Measurements from ENCODE around the gene NEDD4L.

Gene NEDD4L

DNA sequence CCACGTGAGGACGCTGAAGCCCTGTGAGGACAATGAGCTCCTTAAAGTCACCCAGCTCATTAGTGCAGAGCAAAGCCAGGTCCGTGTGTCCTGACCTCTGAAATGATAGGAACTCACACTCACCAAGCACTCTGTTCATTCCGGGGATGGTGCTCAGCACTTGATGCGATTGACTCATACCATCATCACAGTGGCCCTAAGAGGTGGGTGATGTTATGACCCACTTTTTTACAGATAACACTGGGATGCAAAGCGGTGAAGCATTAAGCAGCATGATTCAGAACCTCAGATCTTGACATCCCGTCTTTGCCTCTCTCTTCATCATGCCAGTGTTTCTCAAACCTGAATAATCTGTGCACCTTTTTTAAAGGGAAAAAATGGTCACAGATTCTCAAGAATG, 350.0 kb downstream of the NEDD4L start:
- H3K27me3 ChIP-seq = 0 out of 2 replicates have a peak, but pooled peaks cover 2% of the 10 kb centered on the region
- H3K36me3 ChIP-seq = peaks cover 27% of the 10 kb centered on the region
- no peaks in the 10 kb centered on the region for H3K9me3 ChIP-seq
- no peak overlapping the region for H3K4me3 ChIP-seq
- H3K4me1 ChIP-seq = peaks cover 77% of the 10 kb centered on the region
- H3K27ac ChIP-seq = no peak overlapping the region
- TF ChIP-seq Cebpa-rat (IDR thresholded peaks at IDR 0.05) = no peak
- H3K9ac ChIP-seq = no peak overlapping the region
- H3K4me2 ChIP-seq = peak overlapping the region; percentile 6; the same call in 1 of the 2 replicates
- no peaks in the 10 kb centered on the region for H4K20me1 ChIP-seq

DNA sequence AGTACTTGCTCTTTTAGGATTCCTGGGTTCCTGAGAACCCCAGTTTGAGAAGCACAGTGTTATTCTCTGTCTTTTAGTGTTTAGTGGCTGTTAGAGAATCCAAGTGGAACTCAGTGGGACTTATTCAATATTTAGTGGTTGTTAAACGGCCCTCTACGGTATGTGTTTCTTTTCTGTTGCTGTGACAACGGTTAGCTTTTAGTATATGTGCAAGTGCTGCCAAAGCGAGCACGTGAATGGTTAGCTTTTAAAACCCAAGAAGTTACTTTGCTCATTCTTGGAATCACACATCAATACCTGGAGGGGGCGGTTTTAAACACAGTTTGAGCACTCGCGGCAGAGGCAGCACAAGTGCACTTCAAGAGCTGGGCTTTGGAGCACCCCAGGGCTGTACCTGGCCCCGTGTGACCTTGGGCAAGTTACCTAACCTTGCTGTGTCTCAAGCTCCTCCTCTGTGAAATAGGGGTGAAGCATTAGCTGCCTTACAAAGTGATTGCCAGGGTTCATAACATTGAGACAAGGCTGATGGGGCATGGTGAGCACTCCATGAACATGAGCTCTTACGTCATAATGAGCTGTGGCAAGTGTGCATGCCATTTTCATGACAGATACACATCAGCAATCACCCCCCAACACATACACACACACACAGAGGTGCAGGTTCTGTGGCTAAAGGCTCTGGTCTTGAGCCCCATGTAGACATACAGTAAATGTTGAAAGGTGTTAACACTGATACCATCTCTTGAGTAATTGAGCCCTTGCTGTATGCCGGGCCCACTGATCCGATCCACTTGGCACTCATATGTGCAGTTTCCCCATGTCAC, 350.8 kb downstream of the NEDD4L start:
- no peak overlapping the region for H3K4me3 ChIP-seq
- peaks cover 23% of the 10 kb centered on the region for H3K36me3 ChIP-seq
- H3K4me2 ChIP-seq = peak overlapping the region; percentile 6; the same call in 1 of the 2 replicates
- H3K27ac ChIP-seq = no peak overlapping the region
- H3K27me3 ChIP-seq = 0 out of 2 replicates have a peak, but pooled peaks cover 2% of the 10 kb centered on the region
- H3K4me1 ChIP-seq = peaks cover 84% of the 10 kb centered on the region
- TF ChIP-seq Cebpa-rat (IDR thresholded peaks at IDR 0.05) = no peak
- no peaks in the 10 kb centered on the region for H3K9me3 ChIP-seq
- no peaks in the 10 kb centered on the region for H4K20me1 ChIP-seq
- H3K9ac ChIP-seq = no peak overlapping the region

DNA sequence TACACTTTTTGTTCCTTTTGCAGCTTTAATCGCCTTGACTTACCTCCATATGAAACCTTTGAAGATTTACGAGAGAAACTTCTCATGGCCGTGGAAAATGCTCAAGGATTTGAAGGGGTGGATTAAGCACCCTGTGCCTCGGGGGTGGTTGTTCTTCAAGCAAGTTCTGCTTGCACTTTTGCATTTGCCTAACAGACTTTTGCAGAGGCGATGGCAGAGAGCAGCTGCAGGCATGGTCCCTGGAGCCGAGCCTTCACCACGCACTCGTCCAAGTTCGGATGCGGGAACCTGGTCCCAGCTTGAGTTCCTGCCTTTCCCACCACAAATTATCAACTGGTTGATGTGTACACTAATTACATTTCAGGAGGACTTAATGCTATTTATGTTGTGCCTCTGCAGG, 352.1 kb downstream of the NEDD4L start:
- Histone ChIP-seq H3K27me3 (0 out of 2 replicates have a peak, but pooled peaks cover 2% of the 10 kb centered on the region), H3K9ac (no peak overlapping the region), H4K20me1 (no peaks in the 10 kb centered on the region), H3K4me1 (peaks cover 98% of the 10 kb centered on the region), H3K36me3 (peaks cover 15% of the 10 kb centered on the region), H3K27ac (no peak overlapping the region), H3K9me3 (no peaks in the 10 kb centered on the region), H3K4me2 (peak overlapping the region; percentile 77), H3K4me3 (no peak overlapping the region)
- no peak for TF ChIP-seq Cebpa-rat (IDR thresholded peaks at IDR 0.05)

DNA sequence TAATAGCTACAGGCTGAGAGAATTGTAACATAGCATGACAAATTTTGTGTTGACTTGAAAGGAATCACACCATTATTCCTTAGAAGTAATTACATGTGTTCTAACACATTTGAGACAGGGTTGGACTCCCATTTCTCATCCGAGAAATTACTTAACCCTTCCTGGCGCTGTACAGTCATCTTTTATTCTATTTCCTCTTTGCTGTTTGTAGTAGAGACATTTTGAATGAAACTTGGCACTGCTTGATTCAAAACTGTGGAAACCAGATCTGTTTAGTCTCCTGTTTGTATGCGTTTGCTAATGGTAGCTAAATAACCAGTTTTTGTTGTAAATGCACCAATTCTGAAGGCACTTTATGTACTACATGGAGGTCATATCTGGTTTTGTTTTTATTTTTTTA, 352.9 kb downstream of the NEDD4L start:
- Histone ChIP-seq H3K27ac (no peak overlapping the region), H4K20me1 (no peaks in the 10 kb centered on the region), H3K9me3 (no peaks in the 10 kb centered on the region), H3K4me3 (no peak overlapping the region), H3K4me1 (peaks cover 98% of the 10 kb centered on the region), H3K27me3 (0 out of 2 replicates have a peak, but pooled peaks cover 2% of the 10 kb centered on the region), H3K9ac (no peak overlapping the region), H3K36me3 (peaks cover 6% of the 10 kb centered on the region; the same call in 1 of the 2 replicates), H3K4me2 (peak overlapping the region; percentile 77)
- TF ChIP-seq Cebpa-rat (IDR thresholded peaks at IDR 0.05) = no peak

DNA sequence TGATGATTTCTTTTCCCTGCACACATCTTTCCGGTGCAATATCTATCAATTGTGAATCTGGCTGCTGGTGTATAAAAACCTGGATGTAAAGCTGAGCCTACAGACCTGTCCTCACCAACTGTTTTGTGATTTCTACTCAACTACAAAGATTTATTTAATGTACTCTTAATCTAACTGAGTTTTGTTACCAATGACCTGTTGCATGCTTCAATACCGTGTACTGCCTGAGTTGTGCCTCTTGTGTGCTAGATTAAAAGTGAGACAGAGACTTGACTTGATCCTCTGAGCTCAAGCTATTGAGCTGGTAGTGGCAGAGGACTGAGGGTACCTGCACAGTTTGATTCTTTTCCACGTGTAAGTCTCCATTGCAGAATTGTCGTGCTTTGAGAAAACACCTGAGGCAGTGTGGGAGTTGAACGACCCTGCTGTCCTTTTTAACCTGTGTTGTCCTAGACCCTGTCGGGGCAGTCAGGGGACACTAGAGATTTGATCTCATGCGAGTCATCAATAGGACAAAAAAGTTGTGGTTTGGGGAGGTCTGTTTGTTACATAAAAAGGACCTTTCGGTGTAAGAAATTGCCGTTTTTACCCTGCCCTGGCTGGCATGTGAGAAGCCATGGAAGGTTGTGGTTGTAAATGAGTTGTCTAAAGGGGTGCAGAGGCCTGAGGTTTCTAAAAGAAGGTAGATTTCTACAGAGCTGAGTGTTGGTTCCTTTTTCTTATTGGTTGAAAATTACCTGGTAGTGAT, 353.5 kb downstream of the NEDD4L start:
- no peak for TF ChIP-seq Cebpa-rat (IDR thresholded peaks at IDR 0.05)
- H3K36me3 ChIP-seq = peaks cover 4% of the 10 kb centered on the region; the same call in 1 of the 2 replicates
- no peaks in the 10 kb centered on the region for H3K9me3 ChIP-seq
- 0 out of 2 replicates have a peak, but pooled peaks cover 2% of the 10 kb centered on the region for H3K27me3 ChIP-seq
- no peak overlapping the region for H3K27ac ChIP-seq
- H3K4me2 ChIP-seq = peak overlapping the region; percentile 77
- peaks cover 98% of the 10 kb centered on the region for H3K4me1 ChIP-seq
- no peaks in the 10 kb centered on the region for H4K20me1 ChIP-seq
- no peak overlapping the region for H3K4me3 ChIP-seq
- H3K9ac ChIP-seq = no peak overlapping the region

DNA sequence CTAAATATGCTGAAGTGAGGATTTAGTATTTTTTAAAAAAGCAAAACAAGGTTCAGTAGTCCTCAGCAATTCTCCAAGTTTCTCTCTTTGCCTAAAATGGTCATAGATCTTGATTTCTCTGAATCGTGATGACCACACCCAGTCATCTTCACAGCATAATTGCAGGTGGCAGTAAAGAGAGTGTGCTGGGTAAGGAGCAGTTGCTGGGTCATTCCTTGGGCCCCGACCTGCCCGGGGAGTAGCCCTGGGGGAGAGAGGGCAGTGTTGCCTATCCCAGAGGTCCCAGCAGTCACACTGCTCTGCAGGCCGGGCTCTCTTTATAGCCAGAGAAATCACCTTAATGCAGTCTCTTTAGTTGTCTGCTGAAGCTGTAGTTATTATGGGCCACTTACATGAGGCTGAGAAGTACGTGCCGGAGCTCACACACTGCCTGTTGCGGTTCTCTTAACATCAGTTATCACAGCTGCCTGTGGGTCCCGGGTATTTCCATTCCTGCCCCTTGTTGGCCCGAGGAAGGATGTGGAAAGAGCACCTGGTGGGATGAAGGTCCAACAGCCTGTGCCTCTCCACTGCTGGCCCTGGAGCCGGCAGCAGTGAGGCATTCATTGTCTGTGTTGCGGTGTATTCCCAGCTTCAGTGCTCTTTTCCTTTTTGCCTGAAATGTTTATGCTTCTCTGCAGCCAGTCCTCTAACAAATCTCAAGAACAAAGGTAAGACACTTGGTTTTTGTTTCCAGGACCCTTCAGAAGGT, 354.8 kb downstream of the NEDD4L start:
- H3K4me3 ChIP-seq = peak overlapping the region; percentile 53
- H3K4me1 ChIP-seq = peaks cover 98% of the 10 kb centered on the region
- H3K4me2 ChIP-seq = peak overlapping the region; percentile 77
- peak overlapping the region; percentile 58 for H3K9ac ChIP-seq
- no peaks in the 10 kb centered on the region for H3K9me3 ChIP-seq
- H4K20me1 ChIP-seq = no peaks in the 10 kb centered on the region
- H3K36me3 ChIP-seq = peaks cover 4% of the 10 kb centered on the region; the same call in 1 of the 2 replicates
- TF ChIP-seq Cebpa-rat (IDR thresholded peaks at IDR 0.05) = no peak
- H3K27me3 ChIP-seq = 0 out of 2 replicates have a peak, but pooled peaks cover 2% of the 10 kb centered on the region
- peak overlapping the region; percentile 56 for H3K27ac ChIP-seq

DNA sequence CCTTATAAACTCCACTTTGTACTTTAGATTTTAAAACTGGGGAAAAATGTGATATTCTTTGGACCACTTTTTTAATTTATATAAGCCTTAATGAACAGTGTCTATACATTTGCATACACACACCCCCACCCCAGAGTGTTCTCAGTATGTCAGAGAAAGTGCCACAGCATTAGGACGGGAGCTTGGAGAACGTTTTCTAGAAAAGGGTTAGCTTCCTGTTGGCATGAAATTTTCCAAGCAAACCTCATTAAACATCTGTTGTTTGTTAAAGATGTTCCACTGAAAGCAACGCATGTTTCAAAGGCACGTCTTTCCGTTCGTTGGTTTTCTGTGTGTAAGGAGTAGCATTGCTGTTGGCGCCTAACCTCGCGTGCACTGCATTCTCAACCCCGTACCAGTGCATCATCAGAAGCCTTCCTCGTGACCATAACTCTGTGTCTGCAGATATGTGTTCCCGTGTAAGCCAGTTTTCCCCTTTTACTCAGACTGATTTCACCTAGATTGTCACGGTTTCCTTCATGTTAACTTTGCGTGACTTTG, 356.4 kb downstream of the NEDD4L start:
- Histone ChIP-seq H3K4me3 (peak overlapping the region; percentile 53), H3K27ac (peak overlapping the region; percentile 32; the same call in 1 of the 2 replicates), H4K20me1 (no peaks in the 10 kb centered on the region), H3K36me3 (no peaks in the 10 kb centered on the region), H3K4me1 (peaks cover 100% of the 10 kb centered on the region), H3K4me2 (peak overlapping the region; percentile 77), H3K9me3 (no peaks in the 10 kb centered on the region), H3K27me3 (0 out of 2 replicates have a peak, but pooled peaks cover 2% of the 10 kb centered on the region), H3K9ac (peak overlapping the region; percentile 58)
- no peak for TF ChIP-seq Cebpa-rat (IDR thresholded peaks at IDR 0.05)

DNA sequence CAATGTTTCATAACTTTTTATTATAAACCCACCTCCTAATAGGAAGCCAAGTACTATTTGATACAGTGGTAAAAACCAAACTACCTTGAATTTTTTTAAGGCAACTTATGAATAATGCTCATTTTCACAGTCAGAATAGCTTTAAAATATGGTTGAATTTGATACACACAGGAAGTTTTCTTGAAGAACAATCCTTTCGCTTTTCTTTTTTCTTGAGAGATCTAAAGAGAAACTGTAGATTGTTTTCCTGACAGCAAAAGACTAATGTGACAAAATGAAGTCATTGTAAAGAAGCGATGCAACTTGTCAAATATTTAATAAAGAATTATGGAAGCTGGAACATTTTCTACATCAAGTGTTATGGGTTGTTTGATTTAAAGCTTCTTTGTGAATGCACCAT, 357.2 kb downstream of the NEDD4L start:
- Histone ChIP-seq H3K9ac (peak overlapping the region; percentile 58; the same call in 1 of the 2 replicates), H3K36me3 (no peaks in the 10 kb centered on the region), H3K27ac (peak overlapping the region; percentile 32), H3K27me3 (0 out of 2 replicates have a peak, but pooled peaks cover 2% of the 10 kb centered on the region), H3K4me3 (peak overlapping the region; percentile 53; the same call in 1 of the 2 replicates), H3K4me2 (peak overlapping the region; percentile 77), H3K9me3 (no peaks in the 10 kb centered on the region), H3K4me1 (peaks cover 100% of the 10 kb centered on the region), H4K20me1 (no peaks in the 10 kb centered on the region)
- no peak for TF ChIP-seq Cebpa-rat (IDR thresholded peaks at IDR 0.05)

DNA sequence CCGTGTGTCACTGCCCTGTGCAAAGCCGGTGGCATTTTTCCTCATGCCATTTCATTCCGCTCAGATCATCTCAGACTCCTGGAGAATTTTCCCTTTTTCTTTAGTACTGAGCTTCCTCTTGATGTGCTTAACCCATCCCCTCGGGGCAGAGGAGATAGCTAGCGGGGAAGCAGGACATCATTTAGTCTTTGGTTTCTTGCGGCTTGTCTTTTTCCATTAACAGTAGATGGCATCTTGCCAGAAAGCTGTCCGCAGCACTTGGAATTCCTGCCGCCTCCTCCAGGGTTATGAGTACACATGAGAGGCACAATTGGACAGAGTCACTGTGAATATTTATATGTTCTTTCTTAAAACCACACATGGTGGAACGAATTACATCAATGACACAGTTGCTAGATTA, 358.2 kb downstream of the NEDD4L start:
- peak overlapping the region; percentile 74; the same call in 1 of the 2 replicates for H3K27ac ChIP-seq
- no peaks in the 10 kb centered on the region for H3K9me3 ChIP-seq

More for the DNA sequence above, 358.2 kb downstream of the NEDD4L start:
- Histone ChIP-seq H3K4me3 (no peak overlapping the region), H3K9ac (0 out of 2 replicates have a peak overlapping the region, but pooled peaks have one; percentile 52), H4K20me1 (no peaks in the 10 kb centered on the region), H3K27me3 (0 out of 2 replicates have a peak, but pooled peaks cover 2% of the 10 kb centered on the region), H3K36me3 (no peaks in the 10 kb centered on the region), H3K4me1 (peaks cover 100% of the 10 kb centered on the region), H3K4me2 (peak overlapping the region; percentile 77)
- TF ChIP-seq Cebpa-rat (IDR thresholded peaks at IDR 0.05) = no peak

All from BLaER1 (cell line).